Transverse colon (tissue), 1 donor: ENCODE data around the gene GARIN5B.

Source experiments
- EP300 ChIP-seq: sonication (generic); formaldehyde crosslinking; IDR thresholded peaks from one replicate; pipeline ENCODE4 v1.6.1; 2017; ENCODE audit warnings: antibody characterized with exemption, low read depth
- POLR2A ChIP-seq: fragments of 450-650 bp; IDR thresholded peaks from one replicate; pipeline ENCODE4 v1.6.1; 2016; ENCODE audit warnings: antibody characterized with exemption, mild to moderate bottlenecking, moderate library complexity

GRCh38 chr19:55321466-55322137, 41.5 kb downstream of the GARIN5B start:
- no peak for TF ChIP-seq POLR2A
- TF ChIP-seq EP300 = no peak
